Measurements from ENCODE around the gene PROSER2. TPM values are rescaled to one million over a fixed set of nuclear protein-coding genes. Genes with fewer than 3 reads are reported as not detected.

The PROSER2 gene
- polyA plus RNA-seq, 2 of the 4 experiments (the other 2 are of a cell fraction) = 10.1 to 14.4 TPM

DNA sequence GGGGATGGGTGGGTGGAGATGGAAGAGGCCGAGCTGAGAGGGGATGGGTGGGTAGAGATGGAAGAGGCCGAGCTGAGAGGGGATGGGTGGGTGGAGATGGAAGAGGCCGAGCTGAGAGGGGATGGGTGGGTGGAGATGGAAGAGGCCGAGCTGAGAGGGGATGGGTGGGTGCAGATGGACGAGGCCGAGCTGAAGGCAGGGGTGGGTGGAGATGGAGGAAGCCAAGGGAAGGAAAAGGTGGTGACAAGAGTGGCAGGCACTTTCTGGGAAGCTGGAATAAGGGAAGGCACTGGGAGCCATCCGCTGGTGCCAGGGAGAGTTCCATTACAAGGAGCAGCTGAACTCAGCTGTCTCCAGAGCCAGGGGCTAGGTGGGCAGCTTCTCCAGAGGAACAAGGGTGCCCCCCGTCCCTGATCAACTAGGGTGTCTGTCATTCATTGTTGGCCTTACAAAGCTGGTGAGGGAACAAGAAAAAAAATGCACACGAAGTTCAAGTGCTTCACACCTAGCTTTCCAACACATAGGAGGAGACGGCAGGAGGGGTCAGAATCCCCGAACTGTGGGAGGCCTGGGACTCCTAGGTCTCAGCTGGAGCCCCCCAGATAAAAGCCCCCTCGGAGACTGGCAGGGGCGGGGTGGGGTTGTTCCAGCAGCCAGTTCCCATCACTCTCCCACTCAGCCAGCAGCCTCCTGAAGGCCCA lies 62.4 kb downstream of the PROSER2 start (continued):
- no peak for TF ChIP-seq ATOH8 (CRISPR knock-in tag; IDR thresholded peaks at IDR 0.05; ENCODE audit: low read depth)
- no peak for TF ChIP-seq ZC3H11A (IDR thresholded peaks at IDR 0.05)

DNA sequence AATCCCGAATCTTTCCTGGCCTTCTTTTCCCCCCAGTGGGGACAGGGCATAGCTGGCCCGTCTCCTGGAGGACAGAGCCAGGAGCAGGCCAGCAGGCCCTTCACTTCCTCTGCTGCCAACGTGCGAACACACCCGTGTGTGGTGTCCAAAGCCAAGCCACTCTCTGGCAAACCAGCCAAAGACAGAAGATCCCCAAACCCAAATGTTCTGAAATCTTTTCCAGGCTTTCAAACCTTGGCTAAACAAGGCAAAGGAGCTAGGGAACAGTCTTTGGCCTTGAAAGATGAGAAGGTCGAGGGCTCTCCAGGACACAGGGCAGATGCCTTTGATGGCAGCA lies 63.0 kb downstream of the PROSER2 start:
- Histone ChIP-seq H3K27ac (peak overlapping the region in 1 of 2 experiments; percentile 61; a peak in 3 of 6 replicates), H3K4me3 (no peak overlapping the region), H3K4me1 (peaks cover 27% of the 10 kb centered on the region), H3K4me2 (no peak overlapping the region), H3K9me3 (no peaks in the 10 kb centered on the region)
- ATAC-seq (no peak), DNase-seq (ENCODE audit: low read depth in 1 of 2, low spot score in 1 of 2) (no peak), FAIRE-seq (no peak)
- TF ChIP-seq, protein P1, sequence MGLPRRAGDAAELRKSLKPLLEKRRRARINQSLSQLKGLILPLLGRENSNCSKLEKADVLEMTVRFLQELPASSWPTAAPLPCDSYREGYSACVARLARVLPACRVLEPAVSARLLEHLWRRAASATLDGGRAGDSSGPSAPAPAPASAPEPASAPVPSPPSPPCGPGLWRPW (IDR thresholded peaks at IDR 0.05) = no peak
- TF ChIP-seq, protein P2, sequence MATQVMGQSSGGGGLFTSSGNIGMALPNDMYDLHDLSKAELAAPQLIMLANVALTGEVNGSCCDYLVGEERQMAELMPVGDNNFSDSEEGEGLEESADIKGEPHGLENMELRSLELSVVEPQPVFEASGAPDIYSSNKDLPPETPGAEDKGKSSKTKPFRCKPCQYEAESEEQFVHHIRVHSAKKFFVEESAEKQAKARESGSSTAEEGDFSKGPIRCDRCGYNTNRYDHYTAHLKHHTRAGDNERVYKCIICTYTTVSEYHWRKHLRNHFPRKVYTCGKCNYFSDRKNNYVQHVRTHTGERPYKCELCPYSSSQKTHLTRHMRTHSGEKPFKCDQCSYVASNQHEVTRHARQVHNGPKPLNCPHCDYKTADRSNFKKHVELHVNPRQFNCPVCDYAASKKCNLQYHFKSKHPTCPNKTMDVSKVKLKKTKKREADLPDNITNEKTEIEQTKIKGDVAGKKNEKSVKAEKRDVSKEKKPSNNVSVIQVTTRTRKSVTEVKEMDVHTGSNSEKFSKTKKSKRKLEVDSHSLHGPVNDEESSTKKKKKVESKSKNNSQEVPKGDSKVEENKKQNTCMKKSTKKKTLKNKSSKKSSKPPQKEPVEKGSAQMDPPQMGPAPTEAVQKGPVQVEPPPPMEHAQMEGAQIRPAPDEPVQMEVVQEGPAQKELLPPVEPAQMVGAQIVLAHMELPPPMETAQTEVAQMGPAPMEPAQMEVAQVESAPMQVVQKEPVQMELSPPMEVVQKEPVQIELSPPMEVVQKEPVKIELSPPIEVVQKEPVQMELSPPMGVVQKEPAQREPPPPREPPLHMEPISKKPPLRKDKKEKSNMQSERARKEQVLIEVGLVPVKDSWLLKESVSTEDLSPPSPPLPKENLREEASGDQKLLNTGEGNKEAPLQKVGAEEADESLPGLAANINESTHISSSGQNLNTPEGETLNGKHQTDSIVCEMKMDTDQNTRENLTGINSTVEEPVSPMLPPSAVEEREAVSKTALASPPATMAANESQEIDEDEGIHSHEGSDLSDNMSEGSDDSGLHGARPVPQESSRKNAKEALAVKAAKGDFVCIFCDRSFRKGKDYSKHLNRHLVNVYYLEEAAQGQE (IDR thresholded peaks at IDR 0.05) = no peak
- TF ChIP-seq ZSCAN20 (CRISPR knock-in tag; IDR thresholded peaks at IDR 0.05) (no peak), ZC3H11A (IDR thresholded peaks at IDR 0.05) (no peak), CTCF (IDR thresholded peaks at IDR 0.05) (no peak), E2F6 (IDR thresholded peaks at IDR 0.05; ENCODE audit: borderline replicate concordance, low read depth) (no peak), NR3C1 (IDR thresholded peaks at IDR 0.05) (no peak), JUN (IDR thresholded peaks at IDR 0.05) (no peak), KDM1A (IDR thresholded peaks at IDR 0.05; ENCODE audit: low read depth) (no peak), RARB (CRISPR knock-in tag; IDR thresholded peaks at IDR 0.05) (no peak)
- TF ChIP-seq, protein P3, sequence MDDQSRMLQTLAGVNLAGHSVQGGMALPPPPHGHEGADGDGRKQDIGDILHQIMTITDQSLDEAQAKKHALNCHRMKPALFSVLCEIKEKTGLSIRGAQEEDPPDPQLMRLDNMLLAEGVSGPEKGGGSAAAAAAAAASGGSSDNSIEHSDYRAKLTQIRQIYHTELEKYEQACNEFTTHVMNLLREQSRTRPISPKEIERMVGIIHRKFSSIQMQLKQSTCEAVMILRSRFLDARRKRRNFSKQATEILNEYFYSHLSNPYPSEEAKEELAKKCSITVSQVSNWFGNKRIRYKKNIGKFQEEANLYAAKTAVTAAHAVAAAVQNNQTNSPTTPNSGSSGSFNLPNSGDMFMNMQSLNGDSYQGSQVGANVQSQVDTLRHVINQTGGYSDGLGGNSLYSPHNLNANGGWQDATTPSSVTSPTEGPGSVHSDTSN (IDR thresholded peaks at IDR 0.05) = no peak
- WGBS (ENCODE audit: missing lambda C conversion rate) = 83% methylated on average over 6 of the region's 6 CpGs
- ChIA-PET POLR2A (no interaction called here), CTCF (interaction anchor here (1.1 to 1.3 kb wide), 2 partner anchors 10 to 28 kb away, joined by 3 to 4 read pairs; no protein-coding TSS in a partner anchor)

DNA sequence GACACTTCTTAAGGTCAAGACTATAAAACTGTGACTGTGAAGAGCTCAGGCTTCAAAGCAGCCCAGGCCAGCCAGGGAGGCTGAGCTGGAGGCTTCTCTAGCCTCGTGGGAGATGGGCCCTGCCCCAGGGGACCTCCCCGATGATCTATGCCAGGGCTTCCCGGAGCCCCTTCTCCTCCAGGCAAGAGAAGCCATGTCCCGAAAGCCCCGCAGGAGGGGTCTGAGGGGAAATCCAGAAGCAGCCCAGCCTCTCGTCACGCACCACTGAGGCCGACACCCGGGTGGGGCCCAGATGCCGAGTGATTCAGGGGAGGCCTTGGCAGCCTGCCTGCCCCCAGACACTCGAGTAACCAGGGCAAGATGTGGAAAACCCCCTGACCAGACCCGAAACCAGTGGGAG lies 63.7 kb downstream of the PROSER2 start:
- POLR2A ChIA-PET = no interaction called here
- peak in 1 of 2 experiments; percentile 33 for DNase-seq (ENCODE audit: low read depth in 1 of 2, low spot score in 1 of 2)

More for the DNA sequence above, 63.7 kb downstream of the PROSER2 start:
- H3K9me3 ChIP-seq = no peaks in the 10 kb centered on the region
- FAIRE-seq = no peak
- 37% methylated on average over 12 of the region's 12 CpGs for WGBS (ENCODE audit: missing lambda C conversion rate)
- H3K4me3 ChIP-seq = no peak overlapping the region
- TF ChIP-seq RCOR1 (IDR thresholded peaks at IDR 0.05; ENCODE audit: low read depth, low read length) (no peak), RNF2 (IDR thresholded peaks at IDR 0.05; ENCODE audit: borderline replicate concordance, low read depth) (no peak), CHD4 (IDR thresholded peaks at IDR 0.05; ENCODE audit: borderline replicate concordance) (no peak), ELK1 (IDR thresholded peaks at IDR 0.05; ENCODE audit: low read depth, low read length) (no peak), SREBF2 (IDR thresholded peaks at IDR 0.05) (no peak), PHF8 (IDR thresholded peaks at IDR 0.05; ENCODE audit: borderline replicate concordance, low read depth) (no peak), TP53 (CRISPR knock-in tag; IDR thresholded peaks at IDR 0.05) (no peak)
- TF ChIP-seq, protein P4, sequence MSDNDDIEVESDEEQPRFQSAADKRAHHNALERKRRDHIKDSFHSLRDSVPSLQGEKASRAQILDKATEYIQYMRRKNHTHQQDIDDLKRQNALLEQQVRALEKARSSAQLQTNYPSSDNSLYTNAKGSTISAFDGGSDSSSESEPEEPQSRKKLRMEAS (IDR thresholded peaks at IDR 0.05) = no peak
- ATAC-seq = peak in 1 of 2 experiments; percentile 17; a peak in 3 of 6 replicates
- CTCF ChIA-PET = interaction anchor here (1.1 kb wide), 1 partner anchor 28 kb away, joined by 3 read pairs; no protein-coding TSS in a partner anchor
- H3K4me2 ChIP-seq = peak overlapping the region; percentile 34; the same call in 1 of the 3 replicates
- peak overlapping the region; percentile 31 to 61; a peak in 4 of 6 replicates for H3K27ac ChIP-seq
- peaks cover 20% of the 10 kb centered on the region for H3K4me1 ChIP-seq

All from A549 (cell line).